Tibial artery (tissue), 4 donors: ENCODE data around the gene NPDC1.

Source experiments
- DNase-seq, 2 donors: peaks; one replicate each; pipeline ENCODE4 v3.0.0-alpha.2; 2019
- H3K27ac ChIP-seq, 2 donors: fragments of 200-600 bp; sonication (generic) in 1 of 2; 1 replicate in 1 of 2; 2 replicates in 1 of 2; pipeline ENCODE4 v1.5.1; 2018 to 2019; ENCODE audit warnings: mild to moderate bottlenecking in 1 of 2
- H3K27me3 ChIP-seq, 2 donors: fragments of 200-600 bp; sonication (generic) in 1 of 2; one replicate each; pipeline versions ENCODE4 v1.5.1 to v1.6.0; 2016 to 2019
- H3K36me3 ChIP-seq, 3 donors: fragments of 200-600 bp; sonication (generic) in 2 of 3; one replicate each; pipeline ENCODE4 v1.5.1; 2016 to 2019; ENCODE audit warnings: mild to moderate bottlenecking in 2 of 3
- H3K4me1 ChIP-seq, 4 donors: fragments of 200-600 bp; sonication (generic) in 2 of 4; 1 replicate in 3 of 4; 2 replicates in 1 of 4; pipeline ENCODE4 v1.5.1; 2016 to 2019
- H3K4me3 ChIP-seq, 2 donors: fragments of 200-600 bp; sonication (generic) in 1 of 2; 1 replicate in 1 of 2; 2 replicates in 1 of 2; pipeline ENCODE4 v1.5.1; 2018 to 2019; ENCODE audit warnings: mild to moderate bottlenecking in 2 of 2
- H3K9me3 ChIP-seq, 3 donors: fragments of 200-600 bp; sonication (generic) in 1 of 3; one replicate each; pipeline ENCODE4 v1.5.1; 2016 to 2019
- CTCF ChIP-seq, 2 experiments: fragments of 200-600 bp in 1 of 2; fragments of 450-650 bp in 1 of 2; IDR thresholded peaks; one replicate each; pipeline ENCODE4 v1.5.1; 2017 to 2019; ENCODE audit warnings: antibody characterized with exemption in 2 of 2, mild to moderate bottlenecking in 1 of 2, moderate library complexity in 1 of 2
- intact Hi-C: fragments of 100-400 bp; cut with DNase I; formaldehyde crosslinking; loops from one replicate; pipeline ENCODE4 v1.15.0; 2023; ENCODE audit warnings: low total_unique reads

The NPDC1 gene

GRCh38 chr9:137068539-137069507 lies 22.8 kb upstream of the NPDC1 start:
- Histone ChIP-seq H3K4me3 (no peak overlapping the region), H3K36me3 (no peaks in the 10 kb centered on the region), H3K27ac (no peak overlapping the region), H3K9me3 (no peaks in the 10 kb centered on the region), H3K27me3 (peaks cover 0 to 59% of the 10 kb centered on the region in 2 donors), H3K4me1 (peaks cover 0 to 32% (median 19%) of the 10 kb centered on the region in 4 donors)
- intact Hi-C loops = no loop called here
- DNase-seq = no peak
- TF ChIP-seq CTCF (IDR thresholded peaks at IDR 0.05) = no peak

- Histone ChIP-seq H3K9me3 (no peaks in the 10 kb centered on the region), H3K4me3 (no peak overlapping the region), H3K4me1 (peaks cover 0 to 33% (median 19%) of the 10 kb centered on the region in 4 donors), H3K36me3 (no peaks in the 10 kb centered on the region), H3K27ac (no peak overlapping the region), H3K27me3 (peaks cover 0 to 67% of the 10 kb centered on the region in 2 donors)
- peak; percentile 72 to 74 for TF ChIP-seq CTCF (IDR thresholded peaks at IDR 0.05)
- DNase-seq = peak; percentile 64 to 83
- intact Hi-C loops = no loop called here
Observed at GRCh38 chr9:137067860-137068538, 22.0 kb upstream of the NPDC1 start.

- peaks cover 0 to 29% (median 18%) of the 10 kb centered on the region in 4 donors for H3K4me1 ChIP-seq
- no peak overlapping the region for H3K27ac ChIP-seq
- no peak overlapping the region for H3K4me3 ChIP-seq
- H3K9me3 ChIP-seq = no peaks in the 10 kb centered on the region
- H3K27me3 ChIP-seq = peaks cover 0 to 68% of the 10 kb centered on the region in 2 donors
- intact Hi-C loops = no loop called here
- DNase-seq = no peak
- H3K36me3 ChIP-seq = no peaks in the 10 kb centered on the region
- TF ChIP-seq CTCF (IDR thresholded peaks at IDR 0.05) = no peak
Observed at GRCh38 chr9:137066096-137066861, 20.3 kb upstream of the NPDC1 start.

- H3K4me1 ChIP-seq = peaks cover 0 to 20% (median 10%) of the 10 kb centered on the region in 4 donors
- DNase-seq = no peak
- H3K4me3 ChIP-seq = no peak overlapping the region
- H3K9me3 ChIP-seq = no peaks in the 10 kb centered on the region
- no peak overlapping the region for H3K27ac ChIP-seq
- H3K36me3 ChIP-seq = no peaks in the 10 kb centered on the region
- intact Hi-C loops = no loop called here
- no peak for TF ChIP-seq CTCF (IDR thresholded peaks at IDR 0.05)
- H3K27me3 ChIP-seq = peaks cover 0 to 68% of the 10 kb centered on the region in 2 donors
Observed at GRCh38 chr9:137065336-137065967, 19.5 kb upstream of the NPDC1 start.

GRCh38 chr9:137064880-137065164 lies 18.8 kb upstream of the NPDC1 start:
- intact Hi-C loops = no loop called here

More at GRCh38 chr9:137064880-137065164, 18.8 kb upstream of the NPDC1 start:
- no peak for TF ChIP-seq CTCF (IDR thresholded peaks at IDR 0.05)
- H3K4me1 ChIP-seq = peaks cover 0 to 14% (median 5%) of the 10 kb centered on the region in 4 donors
- no peaks in the 10 kb centered on the region for H3K36me3 ChIP-seq
- DNase-seq = no peak
- no peak overlapping the region for H3K4me3 ChIP-seq
- no peak overlapping the region for H3K27ac ChIP-seq
- peaks cover 0 to 63% of the 10 kb centered on the region in 2 donors for H3K27me3 ChIP-seq
- H3K9me3 ChIP-seq = no peaks in the 10 kb centered on the region
